ENCODE results near the gene AADACL2. TPM values are rescaled to one million over a fixed set of nuclear protein-coding genes. Genes with fewer than 3 reads are reported as not detected.

The AADACL2 gene, protein sequence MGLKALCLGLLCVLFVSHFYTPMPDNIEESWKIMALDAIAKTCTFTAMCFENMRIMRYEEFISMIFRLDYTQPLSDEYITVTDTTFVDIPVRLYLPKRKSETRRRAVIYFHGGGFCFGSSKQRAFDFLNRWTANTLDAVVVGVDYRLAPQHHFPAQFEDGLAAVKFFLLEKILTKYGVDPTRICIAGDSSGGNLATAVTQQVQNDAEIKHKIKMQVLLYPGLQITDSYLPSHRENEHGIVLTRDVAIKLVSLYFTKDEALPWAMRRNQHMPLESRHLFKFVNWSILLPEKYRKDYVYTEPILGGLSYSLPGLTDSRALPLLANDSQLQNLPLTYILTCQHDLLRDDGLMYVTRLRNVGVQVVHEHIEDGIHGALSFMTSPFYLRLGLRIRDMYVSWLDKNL
- not detected for total RNA-seq
- polyA plus RNA-seq, result not detected
- not detected for total RNA-seq

DNA sequence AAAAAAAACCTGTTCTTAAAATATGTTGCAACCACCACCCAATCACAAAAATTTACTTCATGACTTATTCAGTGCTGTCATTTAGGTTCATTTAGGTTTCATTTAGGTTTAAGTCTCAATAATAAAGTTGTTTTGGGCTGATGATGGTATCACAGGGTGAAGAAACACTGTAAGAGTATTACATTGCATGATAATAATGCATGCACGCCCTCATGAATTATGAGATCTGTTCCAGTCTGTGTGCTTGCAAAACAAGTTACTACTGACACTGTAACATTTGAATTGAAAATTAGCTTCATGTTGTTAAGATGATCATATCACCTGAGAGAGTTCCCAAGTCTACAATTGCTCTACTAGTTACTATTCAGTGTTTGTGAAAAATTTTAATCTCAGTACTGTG lies at the start of gene AADACL2:
Gene AADACL2 (plus strand): TSS at position 315 of the 400 bp plus-strand sequence. CDS start 109 bp downstream, outside the sequence.
- no peak within 1 kb of the TSS for H3K4me3 Mint-ChIP-seq
- H3K36me3 ChIP-seq (ENCODE audit: control insufficient read depth in 2 of 3, insufficient read depth in 3 of 3, low read length in 3 of 3), result no peaks in the 10 kb centered on the region
- H3K4me1 ChIP-seq (ENCODE audit: control insufficient read depth in 2 of 2, insufficient read depth in 2 of 2, low read length in 2 of 2), result no peaks in the 10 kb centered on the region
- ChIA-PET CTCF (no interaction called here), POLR2A (no interaction called here)
- H3K9me3 ChIP-seq (ENCODE audit: control insufficient read depth in 2 of 3, low read length in 3 of 3), result no peaks in the 10 kb centered on the region
- peaks cover 0 to 6% (median 6%) of the 10 kb centered on the region in 5 donors for H3K27me3 Mint-ChIP-seq
- H3K4me3 ChIP-seq (ENCODE audit: low read length), result no peak within 1 kb of the TSS
- no peaks in the 10 kb centered on the region for H3K4me1 Mint-ChIP-seq
- no peak within 1 kb of the TSS for H3K27ac Mint-ChIP-seq
- no peak for DNase-seq
- intact Hi-C loops (cut with micrococcal nuclease), result no loop called here
- peaks cover 0 to 18% (median 4%) of the 10 kb centered on the region in 11 donors for H3K9me3 Mint-ChIP-seq
- no peak within 1 kb of the TSS for H3K27ac ChIP-seq (ENCODE audit: low read depth, low read length)
- peaks cover 0 to 4% of the 10 kb centered on the region in 2 donors for H3K27me3 ChIP-seq (ENCODE audit: control insufficient read depth in 2 of 2, insufficient read depth in 2 of 2, low read length in 2 of 2)
- H3K36me3 Mint-ChIP-seq, result no peaks in the 10 kb centered on the region
- no peak for ATAC-seq

DNA sequence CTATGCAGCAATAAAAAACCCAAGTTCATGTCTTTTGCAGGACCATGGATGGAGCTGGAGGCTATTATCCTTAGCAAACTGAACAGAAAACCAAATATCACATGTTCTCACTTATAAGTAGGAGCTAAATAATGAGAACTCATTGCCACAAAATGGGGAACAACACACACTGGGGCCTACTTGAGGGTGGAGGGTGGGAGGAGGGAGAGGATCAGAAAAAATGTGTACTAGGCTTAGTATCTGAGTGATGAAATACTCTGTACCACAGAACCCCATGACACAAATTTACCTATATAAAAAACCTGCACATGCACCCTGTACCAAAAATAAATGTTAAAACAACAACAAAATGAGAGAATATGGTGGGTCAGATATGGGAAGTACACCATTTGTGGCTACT lies 49.6 kb upstream of the AADACL2 start:
- no peaks in the 10 kb centered on the region for H3K4me1 ChIP-seq (ENCODE audit: control insufficient read depth in 2 of 2, insufficient read depth in 2 of 2, low read length in 2 of 2)
- Mint-ChIP-seq H3K27ac (no peak overlapping the region), H3K4me1 (no peaks in the 10 kb centered on the region), H3K36me3 (no peaks in the 10 kb centered on the region), H3K27me3 (peaks cover 2 to 23% (median 8%) of the 10 kb centered on the region in 5 donors), H3K4me3 (no peak overlapping the region), H3K9me3 (peaks cover 0 to 21% (median 5%) of the 10 kb centered on the region in 11 donors)
- no peak overlapping the region for H3K4me3 ChIP-seq (ENCODE audit: low read length)
- ATAC-seq (no peak), DNase-seq (no peak)
- no peaks in the 10 kb centered on the region for H3K27me3 ChIP-seq (ENCODE audit: control insufficient read depth in 2 of 2, insufficient read depth in 2 of 2, low read length in 2 of 2)
- H3K27ac ChIP-seq (ENCODE audit: low read depth, low read length), result no peak overlapping the region
- ChIA-PET POLR2A (no interaction called here), CTCF (no interaction called here)
- no peaks in the 10 kb centered on the region for H3K9me3 ChIP-seq (ENCODE audit: control insufficient read depth in 2 of 3, low read length in 3 of 3)
- intact Hi-C loops (cut with micrococcal nuclease), result no loop called here
- H3K36me3 ChIP-seq (ENCODE audit: control insufficient read depth in 2 of 3, insufficient read depth in 3 of 3, low read length in 3 of 3), result no peaks in the 10 kb centered on the region

DNA sequence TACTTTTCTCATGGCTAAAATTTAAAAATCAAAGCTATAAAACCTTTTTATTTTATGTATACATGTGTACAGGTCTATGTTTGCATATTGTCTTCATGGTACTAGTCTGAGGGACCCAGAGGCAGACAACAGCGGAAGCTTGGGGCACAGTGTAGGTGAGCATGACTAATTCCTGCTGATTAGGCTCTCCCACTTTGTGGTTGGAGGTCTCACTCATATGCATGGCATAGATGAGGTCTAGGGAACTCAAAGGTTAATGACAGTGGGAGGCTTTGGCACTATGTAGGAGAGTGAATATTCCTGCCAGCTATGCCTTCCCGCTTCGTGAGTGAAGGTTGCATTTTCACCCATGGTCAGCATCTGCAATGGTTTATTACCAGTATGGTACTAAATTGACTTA lies 47.5 kb upstream of the AADACL2 start:
- POLR2A ChIA-PET, result no interaction called here
- Mint-ChIP-seq H3K4me1 (no peaks in the 10 kb centered on the region), H3K4me3 (no peak overlapping the region), H3K27me3 (peaks cover 0 to 14% (median 6%) of the 10 kb centered on the region in 5 donors), H3K36me3 (no peaks in the 10 kb centered on the region), H3K9me3 (peaks cover 0 to 19% (median 0%) of the 10 kb centered on the region in 11 donors), H3K27ac (no peak overlapping the region)
- no peaks in the 10 kb centered on the region for H3K4me1 ChIP-seq (ENCODE audit: control insufficient read depth in 2 of 2, insufficient read depth in 2 of 2, low read length in 2 of 2)
- H3K9me3 ChIP-seq (ENCODE audit: control insufficient read depth in 2 of 3, low read length in 3 of 3), result no peaks in the 10 kb centered on the region
- H3K36me3 ChIP-seq (ENCODE audit: control insufficient read depth in 2 of 3, insufficient read depth in 3 of 3, low read length in 3 of 3), result no peaks in the 10 kb centered on the region
- H3K27me3 ChIP-seq (ENCODE audit: control insufficient read depth in 2 of 2, insufficient read depth in 2 of 2, low read length in 2 of 2), result no peaks in the 10 kb centered on the region
- no peak for DNase-seq
- no peak for ATAC-seq
- CTCF ChIA-PET, result no interaction called here
- intact Hi-C loops (cut with micrococcal nuclease), result no loop called here
- H3K27ac ChIP-seq (ENCODE audit: low read depth, low read length), result no peak overlapping the region
- H3K4me3 ChIP-seq (ENCODE audit: low read length), result no peak overlapping the region

DNA sequence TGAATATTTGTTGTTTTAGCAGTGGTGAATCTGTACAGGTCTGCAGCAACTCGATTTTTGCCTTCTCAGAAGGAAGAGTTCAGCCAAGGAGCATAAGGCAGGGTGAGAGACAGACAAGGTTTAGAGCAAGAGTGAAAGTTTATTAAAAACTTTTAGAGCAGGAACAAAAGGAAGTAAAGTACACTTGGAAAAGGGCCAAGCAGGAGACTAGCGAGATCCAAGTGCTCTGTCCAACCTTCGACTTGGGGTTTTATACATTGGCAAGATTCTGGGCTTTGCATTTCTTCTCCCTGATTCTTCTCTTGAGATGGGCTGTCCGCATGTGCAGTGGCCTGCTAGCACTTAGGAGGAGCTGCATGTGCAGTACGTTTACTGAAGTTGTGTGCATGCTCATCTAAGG lies 46.7 kb upstream of the AADACL2 start:
- no peaks in the 10 kb centered on the region for H3K27me3 ChIP-seq (ENCODE audit: control insufficient read depth in 2 of 2, insufficient read depth in 2 of 2, low read length in 2 of 2)

DNA sequence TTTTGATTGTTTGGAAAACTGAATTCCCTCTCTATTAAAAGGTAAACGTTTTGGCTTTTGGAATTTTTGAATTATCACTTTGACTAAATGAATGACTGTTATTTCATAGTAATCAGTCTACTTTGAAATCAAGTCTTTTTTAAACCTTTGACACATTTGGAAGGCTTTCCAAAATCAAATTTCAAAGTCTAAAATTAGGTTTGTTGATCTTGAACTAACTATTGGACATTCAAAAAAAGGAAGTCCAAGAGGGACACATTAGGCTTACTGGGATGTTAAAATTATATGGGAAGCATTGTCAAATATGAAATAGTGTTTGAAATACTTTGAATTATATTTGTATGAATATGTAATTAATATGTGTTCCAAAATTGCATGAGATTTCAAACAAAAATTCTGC lies 45.2 kb upstream of the AADACL2 start:
- ChIA-PET CTCF (no interaction called here), POLR2A (no interaction called here)
- no peak overlapping the region for H3K4me3 Mint-ChIP-seq
- DNase-seq, result no peak
- no peaks in the 10 kb centered on the region for H3K4me1 Mint-ChIP-seq
- Histone ChIP-seq H3K9me3 (ENCODE audit: control insufficient read depth in 2 of 3, low read length in 3 of 3) (no peaks in the 10 kb centered on the region), H3K4me1 (ENCODE audit: control insufficient read depth in 2 of 2, insufficient read depth in 2 of 2, low read length in 2 of 2) (no peaks in the 10 kb centered on the region), H3K4me3 (ENCODE audit: low read length) (no peak overlapping the region), H3K36me3 (ENCODE audit: control insufficient read depth in 2 of 3, insufficient read depth in 3 of 3, low read length in 3 of 3) (no peaks in the 10 kb centered on the region), H3K27ac (ENCODE audit: low read depth, low read length) (no peak overlapping the region), H3K27me3 (ENCODE audit: control insufficient read depth in 2 of 2, insufficient read depth in 2 of 2, low read length in 2 of 2) (no peaks in the 10 kb centered on the region)
- H3K36me3 Mint-ChIP-seq, result no peaks in the 10 kb centered on the region
- ATAC-seq, result no peak
- no peak overlapping the region for H3K27ac Mint-ChIP-seq
- peaks cover 0 to 7% (median 0%) of the 10 kb centered on the region in 11 donors for H3K9me3 Mint-ChIP-seq
- H3K27me3 Mint-ChIP-seq, result peaks cover 0 to 8% (median 2%) of the 10 kb centered on the region in 5 donors
- intact Hi-C loops (cut with micrococcal nuclease), result no loop called here

More for the DNA sequence above, 46.7 kb upstream of the AADACL2 start:
- H3K9me3 ChIP-seq (ENCODE audit: control insufficient read depth in 2 of 3, low read length in 3 of 3), result no peaks in the 10 kb centered on the region
- no peaks in the 10 kb centered on the region for H3K4me1 ChIP-seq (ENCODE audit: control insufficient read depth in 2 of 2, insufficient read depth in 2 of 2, low read length in 2 of 2)
- peaks cover 0 to 8% (median 2%) of the 10 kb centered on the region in 5 donors for H3K27me3 Mint-ChIP-seq
- H3K4me3 ChIP-seq (ENCODE audit: low read length), result no peak overlapping the region
- H3K27ac Mint-ChIP-seq, result no peak overlapping the region
- no peak overlapping the region for H3K4me3 Mint-ChIP-seq
- H3K4me1 Mint-ChIP-seq, result no peaks in the 10 kb centered on the region
- H3K9me3 Mint-ChIP-seq, result peaks cover 0 to 12% (median 0%) of the 10 kb centered on the region in 11 donors
- CTCF ChIA-PET, result no interaction called here
- no peaks in the 10 kb centered on the region for H3K36me3 ChIP-seq (ENCODE audit: control insufficient read depth in 2 of 3, insufficient read depth in 3 of 3, low read length in 3 of 3)
- POLR2A ChIA-PET, result no interaction called here
- DNase-seq (no peak), ATAC-seq (no peak)
- intact Hi-C loops (cut with micrococcal nuclease), result no loop called here
- H3K27ac ChIP-seq (ENCODE audit: low read depth, low read length), result no peak overlapping the region
- H3K36me3 Mint-ChIP-seq, result no peaks in the 10 kb centered on the region

DNA sequence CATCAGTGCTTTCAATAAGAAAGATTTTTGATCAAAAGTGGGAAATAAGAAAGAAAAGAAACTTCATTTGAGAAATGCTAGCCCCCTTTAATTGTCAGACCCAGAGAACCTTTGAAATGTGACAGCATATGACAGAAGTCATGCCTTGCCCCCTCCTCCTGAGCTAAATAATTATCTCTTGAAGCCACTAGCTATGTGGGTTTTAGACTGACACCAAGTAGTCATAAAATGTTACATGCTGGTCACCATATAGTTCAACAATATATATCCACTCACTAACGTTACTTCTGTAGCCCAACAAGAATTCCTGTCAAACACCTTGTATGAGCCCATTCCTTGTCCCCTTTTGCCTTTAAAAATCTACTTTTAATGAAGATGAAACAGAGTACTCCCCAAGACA lies 43.1 kb upstream of the AADACL2 start:
- Mint-ChIP-seq H3K27ac (no peak overlapping the region), H3K4me1 (no peaks in the 10 kb centered on the region), H3K9me3 (peaks cover 0 to 5% (median 0%) of the 10 kb centered on the region in 11 donors), H3K4me3 (no peak overlapping the region), H3K36me3 (no peaks in the 10 kb centered on the region), H3K27me3 (peaks cover 0 to 6% (median 0%) of the 10 kb centered on the region in 5 donors)
- ATAC-seq (no peak), DNase-seq (no peak)
- Histone ChIP-seq H3K4me3 (ENCODE audit: low read length) (no peak overlapping the region), H3K27ac (ENCODE audit: low read depth, low read length) (no peak overlapping the region), H3K4me1 (ENCODE audit: control insufficient read depth in 2 of 2, insufficient read depth in 2 of 2, low read length in 2 of 2) (no peaks in the 10 kb centered on the region), H3K9me3 (ENCODE audit: control insufficient read depth in 2 of 3, low read length in 3 of 3) (no peaks in the 10 kb centered on the region), H3K27me3 (ENCODE audit: control insufficient read depth in 2 of 2, insufficient read depth in 2 of 2, low read length in 2 of 2) (no peaks in the 10 kb centered on the region), H3K36me3 (ENCODE audit: control insufficient read depth in 2 of 3, insufficient read depth in 3 of 3, low read length in 3 of 3) (no peaks in the 10 kb centered on the region)
- POLR2A ChIA-PET, result no interaction called here
- CTCF ChIA-PET, result no interaction called here
- intact Hi-C loops (cut with micrococcal nuclease), result no loop called here

DNA sequence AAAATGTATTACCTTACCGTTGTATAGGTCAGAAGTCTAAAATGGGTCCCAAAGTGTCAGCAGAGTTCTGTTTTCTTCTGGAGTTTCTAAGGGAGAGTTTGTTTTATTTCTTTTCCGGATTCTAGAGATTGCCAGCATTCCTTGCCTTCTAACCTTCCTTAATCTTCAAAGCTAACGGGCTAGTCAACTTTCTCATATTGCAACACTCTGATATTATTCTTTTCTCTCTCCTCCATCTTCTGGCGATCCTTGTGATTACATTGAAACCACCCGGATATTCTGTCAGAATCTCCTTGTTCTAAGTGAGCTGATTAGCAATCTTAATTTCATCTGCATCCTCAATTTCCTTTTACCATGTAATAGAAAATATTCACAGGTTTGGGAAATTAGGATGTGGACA lies 36.2 kb upstream of the AADACL2 start:
- Histone ChIP-seq H3K36me3 (ENCODE audit: control insufficient read depth in 2 of 3, insufficient read depth in 3 of 3, low read length in 3 of 3) (no peaks in the 10 kb centered on the region), H3K9me3 (ENCODE audit: control insufficient read depth in 2 of 3, low read length in 3 of 3) (no peaks in the 10 kb centered on the region), H3K27ac (ENCODE audit: low read depth, low read length) (no peak overlapping the region), H3K27me3 (ENCODE audit: control insufficient read depth in 2 of 2, insufficient read depth in 2 of 2, low read length in 2 of 2) (no peaks in the 10 kb centered on the region), H3K4me1 (ENCODE audit: control insufficient read depth in 2 of 2, insufficient read depth in 2 of 2, low read length in 2 of 2) (no peaks in the 10 kb centered on the region), H3K4me3 (ENCODE audit: low read length) (no peak overlapping the region)
- peaks cover 0 to 10% (median 5%) of the 10 kb centered on the region in 5 donors for H3K27me3 Mint-ChIP-seq
- CTCF ChIA-PET, result no interaction called here
- intact Hi-C loops (cut with micrococcal nuclease), result no loop called here
- H3K9me3 Mint-ChIP-seq, result peaks cover 0 to 11% (median 4%) of the 10 kb centered on the region in 11 donors
- H3K4me3 Mint-ChIP-seq, result no peak overlapping the region
- H3K36me3 Mint-ChIP-seq, result peaks cover 0 to 3% (median 0%) of the 10 kb centered on the region in 5 donors
- ATAC-seq (no peak), DNase-seq (no peak)
- POLR2A ChIA-PET, result no interaction called here
- H3K4me1 Mint-ChIP-seq, result no peaks in the 10 kb centered on the region
- H3K27ac Mint-ChIP-seq, result no peak overlapping the region
